Nephron (organoid): Measurements from ENCODE around the gene PPP1CB.

ENCODE experiments used
- H3K27ac Mint-ChIP-seq, 3 experiments: 2 replicates each; pipeline ENCODE4 v1.8.0; 2020; ENCODE audit warnings: mixed read lengths in 3 of 3, mild to moderate bottlenecking in 2 of 3, moderate library complexity in 1 of 3
- H3K27me3 Mint-ChIP-seq: 2 replicates; pipeline ENCODE4 v1.8.0; 2021; ENCODE audit warnings: low read depth, mild to moderate bottlenecking, moderate library complexity, mixed read lengths
- H3K36me3 Mint-ChIP-seq: 2 replicates; pipeline ENCODE4 v1.8.0; 2020; ENCODE audit warnings: low read depth, mixed read lengths
- H3K4me1 Mint-ChIP-seq: 2 replicates; pipeline ENCODE4 v1.8.0; 2020; ENCODE audit warnings: mixed read lengths
- H3K4me3 Mint-ChIP-seq, 3 experiments: 2 replicates each; pipeline ENCODE4 v1.8.0; 2020; ENCODE audit warnings: mild to moderate bottlenecking in 3 of 3, mixed read lengths in 3 of 3, moderate library complexity in 2 of 3
- H3K9me3 Mint-ChIP-seq: 2 replicates; pipeline ENCODE4 v1.8.0; 2020; ENCODE audit warnings: mixed read lengths
- CTCF ChIP-seq, 3 experiments: fragments of 200-600 bp; sonication (generic); IDR thresholded peaks; one replicate each; pipeline ENCODE4 v1.5.0; 2021; ENCODE audit warnings: antibody characterized with exemption in 3 of 3; ENCODE audit not compliant: unreplicated experiment in 3 of 3

The PPP1CB gene

GRCh38 chr2:28809927-28810326 lies 58.3 kb downstream of the PPP1CB start:
- H3K9me3 Mint-ChIP-seq = no peaks in the 10 kb centered on the region
- H3K36me3 Mint-ChIP-seq = peaks cover 26% of the 10 kb centered on the region
- H3K4me3 Mint-ChIP-seq = peak overlapping the region; percentile 44 to 76 (median 75)
- no peaks in the 10 kb centered on the region for H3K4me1 Mint-ChIP-seq
- no peak for TF ChIP-seq CTCF (IDR thresholded peaks at IDR 0.05; ENCODE audit: unreplicated experiment in 3 of 3)
- no peak overlapping the region for H3K27ac Mint-ChIP-seq
- H3K27me3 Mint-ChIP-seq = peaks cover 3% of the 10 kb centered on the region

GRCh38 chr2:28810384-28811285 lies 59.0 kb downstream of the PPP1CB start, which contains the start of gene SPDYA:
Gene SPDYA, plus strand, starts transcription at chr2:28810834. Its CDS starts 5,181 bp downstream, at chr2:28816015.
- Mint-ChIP-seq H3K36me3 (peaks cover 20% of the 10 kb centered on the region), H3K4me3 (peak within 1 kb of the TSS; percentile 75 to 77 (median 76)), H3K9me3 (no peaks in the 10 kb centered on the region), H3K27me3 (peaks cover 3% of the 10 kb centered on the region), H3K27ac (no peak within 1 kb of the TSS), H3K4me1 (no peaks in the 10 kb centered on the region)
- no peak for TF ChIP-seq CTCF (IDR thresholded peaks at IDR 0.05; ENCODE audit: unreplicated experiment in 3 of 3)

- Mint-ChIP-seq H3K27ac (no peak overlapping the region), H3K27me3 (no peaks in the 10 kb centered on the region), H3K4me1 (no peaks in the 10 kb centered on the region), H3K36me3 (no peaks in the 10 kb centered on the region), H3K4me3 (no peak overlapping the region), H3K9me3 (no peaks in the 10 kb centered on the region)
- no peak for TF ChIP-seq CTCF (IDR thresholded peaks at IDR 0.05; ENCODE audit: unreplicated experiment in 3 of 3)
Observed at GRCh38 chr2:28818053-28818452, 66.4 kb downstream of the PPP1CB start.

- H3K27ac Mint-ChIP-seq = no peak overlapping the region
- no peaks in the 10 kb centered on the region for H3K27me3 Mint-ChIP-seq
- no peaks in the 10 kb centered on the region for H3K4me1 Mint-ChIP-seq
- TF ChIP-seq CTCF (IDR thresholded peaks at IDR 0.05; ENCODE audit: unreplicated experiment in 3 of 3) = peak; percentile 54 to 66 (median 59)
- H3K36me3 Mint-ChIP-seq = no peaks in the 10 kb centered on the region
- no peak overlapping the region for H3K4me3 Mint-ChIP-seq
- no peaks in the 10 kb centered on the region for H3K9me3 Mint-ChIP-seq
Observed at GRCh38 chr2:28821295-28821958, 69.8 kb downstream of the PPP1CB start.

GRCh38 chr2:28822036-28822435 lies 70.4 kb downstream of the PPP1CB start:
- Mint-ChIP-seq H3K27me3 (no peaks in the 10 kb centered on the region), H3K9me3 (no peaks in the 10 kb centered on the region), H3K36me3 (no peaks in the 10 kb centered on the region), H3K4me1 (no peaks in the 10 kb centered on the region), H3K27ac (no peak overlapping the region), H3K4me3 (no peak overlapping the region)
- TF ChIP-seq CTCF (IDR thresholded peaks at IDR 0.05; ENCODE audit: unreplicated experiment in 3 of 3) = no peak
